ENCODE measurements around the gene CPA1.
A peak's percentile ranks its signal among the peaks of the same experiment; 100 is the strongest.

Gene CPA1

DNA sequence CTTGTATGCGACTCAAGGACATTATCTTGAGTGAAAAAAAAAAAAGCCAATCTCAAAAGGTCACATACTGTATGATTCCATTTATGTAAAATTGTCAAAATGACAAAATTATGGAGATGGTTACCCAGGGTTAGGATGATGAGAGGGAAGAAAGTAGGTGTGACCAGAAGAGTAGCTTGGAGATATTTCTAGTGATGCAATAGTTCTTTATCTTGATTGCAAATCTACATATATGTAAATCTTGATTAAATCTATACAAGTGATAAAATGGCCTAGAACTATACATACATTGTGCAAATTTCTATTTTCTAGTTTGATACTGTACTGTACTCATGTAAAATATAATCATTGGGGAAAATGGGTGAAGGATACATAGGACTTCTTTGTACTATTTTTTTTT lies 56.0 kb downstream of the CPA1 start:
- Histone ChIP-seq H3K4me1 (peaks cover 28 to 71% (median 55%) of the 10 kb centered on the region in 10 experiments), H3K36me3 (peaks cover 0 to 20% (median 6%) of the 10 kb centered on the region in 11 experiments; a peak in 11 of 22 replicates), H3K4me2 (peak overlapping the region in 4 of 11 experiments; percentile 69 to 86 (median 83); a peak in 8 of 22 replicates), H3K27ac (peak overlapping the region in 2 of 11 experiments; percentile 49 to 57; a peak in 2 of 22 replicates), H3K4me3 (no peak overlapping the region), H4K20me1 (no peaks in the 10 kb centered on the region), H3K27me3 (no peaks in the 10 kb centered on the region), H3K9ac (no peak overlapping the region), H3K9me3 (replicated peaks in 1 of 11) (peaks cover 0 to 46% (median 29%) of the 10 kb centered on the region in 11 experiments; a peak in 17 of 22 replicates)
- TF ChIP-seq Cebpa-rat (IDR thresholded peaks at IDR 0.05) = no peak
